ENCODE measurements around the gene ENDOD1.
A peak's percentile ranks its signal among the peaks of the same experiment; 100 is the strongest.

ENDOD1 gene

GRCh38 chr11:95145430-95146060 is 55.9 kb downstream of the ENDOD1 start:
- no peak for DNase-seq

- DNase-seq = no peak
These were observed 57.8 kb downstream of the ENDOD1 start for GRCh38 chr11:95147364-95147905.

- DNase-seq = no peak
These were observed 58.8 kb downstream of the ENDOD1 start for GRCh38 chr11:95148406-95148805.

DNA sequence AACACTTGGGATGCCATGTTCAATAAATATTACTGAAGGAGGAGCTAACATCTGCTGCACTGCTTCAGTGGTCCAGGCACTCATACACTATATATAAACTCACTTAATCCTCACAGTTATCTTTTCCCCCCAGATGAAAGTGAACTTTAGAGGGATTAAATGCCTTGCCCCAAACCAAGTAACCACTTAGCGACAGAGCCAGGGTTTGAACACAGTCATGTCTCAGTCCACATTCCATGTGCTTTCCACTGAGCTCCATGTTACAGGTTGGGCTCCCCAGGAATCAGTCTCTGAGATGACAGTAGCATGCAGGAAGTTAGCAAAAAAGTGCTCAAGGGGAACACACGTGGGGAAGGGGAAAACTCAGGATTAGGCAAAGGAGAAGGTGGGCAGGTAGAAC is 59.3 kb downstream of the ENDOD1 start:
- no peak for DNase-seq

DNA sequence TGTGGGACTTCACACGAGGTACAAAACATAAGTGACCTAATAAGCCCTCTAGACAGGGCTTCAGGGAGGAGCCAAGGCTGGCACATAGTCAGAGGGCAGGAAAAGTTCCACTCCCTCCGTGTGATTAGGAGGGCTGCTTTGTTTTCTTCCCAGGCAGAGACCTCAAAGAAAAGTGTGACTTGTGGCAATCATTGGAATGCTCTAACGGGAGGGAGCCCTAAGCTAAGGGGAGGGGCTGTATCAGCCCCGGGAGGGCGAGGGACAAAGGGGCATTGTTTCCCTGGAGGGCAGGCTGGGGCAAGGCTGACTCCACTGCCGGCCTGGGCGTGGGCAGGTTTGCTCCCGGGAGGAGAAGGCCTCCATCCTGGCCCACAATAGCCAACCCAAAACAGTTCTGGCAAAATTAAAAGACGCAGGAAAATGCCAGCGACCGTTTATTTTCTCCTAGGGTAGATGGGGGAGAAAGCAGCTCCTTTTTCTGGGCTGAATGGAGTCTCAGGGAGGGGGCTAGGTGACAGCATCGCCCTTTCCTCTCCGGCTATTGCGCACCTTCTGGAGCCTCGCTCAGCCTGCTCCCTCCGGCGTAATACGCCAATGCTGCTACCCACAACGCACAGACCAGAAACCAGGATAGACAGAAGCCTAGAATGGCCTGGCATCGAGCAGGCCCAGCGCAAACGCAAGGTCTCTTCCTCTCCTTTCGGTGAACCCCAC is 60.2 kb downstream of the ENDOD1 start:
- DNase-seq = no peak

DNA sequence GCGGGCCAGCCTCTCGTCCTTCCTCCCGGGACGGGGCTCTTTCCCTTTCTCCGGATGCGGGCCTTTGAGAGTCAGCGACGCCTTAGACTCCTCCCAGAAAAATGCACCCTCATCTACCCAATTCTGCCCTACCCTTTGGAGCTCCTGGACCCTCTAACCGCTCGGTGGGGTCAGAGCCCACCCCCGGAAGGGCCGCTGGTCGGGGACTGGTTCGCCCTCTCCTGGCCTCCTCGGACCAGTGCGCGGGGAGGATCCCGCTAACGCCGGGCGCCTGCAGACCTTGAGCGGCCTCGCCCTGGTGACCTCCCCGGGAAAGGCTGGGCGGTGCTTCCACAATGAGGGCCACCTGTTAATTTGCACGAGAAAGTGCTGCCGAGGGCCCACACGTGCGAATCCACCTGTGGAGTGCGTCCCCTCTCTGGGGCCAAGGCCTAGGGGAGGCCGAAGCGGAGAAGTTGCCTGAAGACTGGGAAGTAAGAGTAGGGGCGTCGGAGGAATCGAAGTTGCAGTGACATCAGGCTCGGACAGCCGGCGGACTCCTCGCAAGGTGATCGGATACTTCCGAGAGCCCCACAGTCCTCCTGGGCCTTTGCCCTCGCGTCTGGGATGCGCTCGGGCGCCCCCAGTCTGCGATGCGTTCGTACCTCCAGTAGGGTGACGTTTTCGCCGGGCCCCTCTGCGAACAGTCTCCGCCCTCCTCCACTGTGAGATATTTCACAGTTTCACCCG is 61.5 kb downstream of the ENDOD1 start:
- peak; percentile 92 to 94 for DNase-seq

DNA sequence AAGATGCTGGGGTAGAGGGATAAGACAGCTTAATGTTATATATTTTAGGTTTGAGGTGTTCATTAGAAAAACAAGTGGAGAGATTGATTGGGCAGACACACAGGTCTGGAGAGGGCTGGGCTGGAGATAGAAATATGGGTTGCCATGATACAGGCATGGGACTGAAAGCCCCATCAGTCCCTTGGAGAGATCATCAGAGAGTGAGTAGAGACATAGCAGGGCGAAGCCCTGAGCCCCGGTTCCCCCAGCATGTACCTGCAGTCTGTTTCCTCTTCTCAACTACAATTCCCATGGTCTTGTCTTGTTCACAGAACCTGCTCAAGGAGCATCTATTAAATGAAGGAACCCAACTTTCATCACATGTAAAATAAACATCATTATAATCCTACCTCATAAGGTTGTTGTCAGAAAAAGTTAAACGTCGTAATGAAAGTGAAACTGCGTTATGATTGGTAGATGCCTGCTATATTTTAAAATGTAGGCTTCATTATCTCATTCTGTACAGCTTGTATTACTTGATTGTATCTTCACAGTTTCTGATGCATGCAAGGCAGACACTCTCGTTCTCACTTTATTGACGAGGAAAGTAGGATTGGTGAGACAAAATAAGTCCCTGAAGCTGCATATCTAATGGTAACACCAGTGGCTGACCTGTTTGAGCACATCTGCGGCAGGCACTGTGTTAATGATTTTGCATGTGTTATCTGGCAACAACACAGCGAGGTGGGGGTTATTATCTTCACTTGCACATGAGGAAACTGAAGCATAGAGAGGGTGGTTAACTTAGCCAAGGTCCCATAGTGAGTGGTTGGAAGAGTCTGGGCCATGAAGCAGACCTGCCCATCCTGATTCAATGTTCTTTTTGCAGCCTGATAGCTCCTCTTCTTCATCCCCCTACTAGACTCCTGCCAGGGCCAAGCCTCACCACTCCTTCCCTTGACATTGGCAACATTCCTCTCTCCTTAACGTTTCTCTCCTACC is 63.5 kb downstream of the ENDOD1 start:
- DNase-seq = peak; percentile 7 to 32

DNA sequence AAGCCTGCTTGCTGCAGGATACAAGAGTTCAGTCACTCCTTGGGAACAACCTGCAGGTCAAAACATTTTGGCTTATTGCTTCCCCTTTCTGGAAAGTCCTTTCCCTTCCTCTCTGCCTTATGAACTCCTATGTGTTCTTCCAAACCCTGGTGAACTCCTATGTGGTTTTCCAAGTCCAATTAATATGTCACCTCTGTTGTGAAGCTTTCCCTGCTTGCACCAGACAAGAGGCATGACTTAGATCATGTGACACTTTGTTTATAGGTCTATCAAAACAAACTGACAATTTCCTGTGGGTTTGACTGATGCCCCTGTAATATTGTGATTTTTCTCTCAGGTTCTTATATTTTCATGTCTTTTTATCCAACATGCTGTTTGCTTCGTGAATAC is 64.2 kb downstream of the ENDOD1 start:
- peak in 1 of 2 donors; percentile 16 for DNase-seq

GRCh38 chr11:95154514-95154913 is 64.9 kb downstream of the ENDOD1 start:
- DNase-seq = peak; percentile 71 to 78

- DNase-seq = no peak
These were observed 65.7 kb downstream of the ENDOD1 start for GRCh38 chr11:95155385-95155784.

DNA sequence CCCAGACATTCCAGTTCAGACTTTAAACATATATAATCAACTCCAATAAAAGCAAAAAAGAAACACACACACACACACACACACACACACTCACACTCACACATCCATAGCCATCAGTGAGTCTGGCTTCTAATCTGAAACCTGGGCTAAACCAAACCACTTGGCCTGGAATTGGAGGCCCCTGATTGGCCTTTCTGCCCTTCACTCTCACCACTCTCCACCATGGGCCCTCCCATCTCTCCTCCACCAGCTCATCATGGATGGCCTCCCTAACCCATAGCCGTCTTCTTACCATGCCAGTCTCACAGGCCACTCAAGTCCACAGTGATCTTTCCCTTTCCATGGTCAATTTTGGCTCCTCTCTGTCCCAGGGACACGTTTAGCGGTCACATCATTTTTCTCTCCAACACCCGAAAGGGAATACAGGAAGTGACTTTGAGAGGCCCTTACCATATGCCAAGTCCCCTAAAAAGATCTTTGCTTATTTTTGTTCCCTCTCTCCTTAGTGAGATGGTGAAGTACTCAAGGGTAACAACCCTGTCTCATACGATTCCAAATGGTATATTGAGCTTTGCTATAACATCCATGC is 66.6 kb downstream of the ENDOD1 start:
- DNase-seq = no peak

- no peak for DNase-seq
These were observed 67.4 kb downstream of the ENDOD1 start for GRCh38 chr11:95156916-95157541.

GRCh38 chr11:95157824-95158223 is 68.2 kb downstream of the ENDOD1 start:
- peak in 1 of 2 donors; percentile 12 for DNase-seq

DNA sequence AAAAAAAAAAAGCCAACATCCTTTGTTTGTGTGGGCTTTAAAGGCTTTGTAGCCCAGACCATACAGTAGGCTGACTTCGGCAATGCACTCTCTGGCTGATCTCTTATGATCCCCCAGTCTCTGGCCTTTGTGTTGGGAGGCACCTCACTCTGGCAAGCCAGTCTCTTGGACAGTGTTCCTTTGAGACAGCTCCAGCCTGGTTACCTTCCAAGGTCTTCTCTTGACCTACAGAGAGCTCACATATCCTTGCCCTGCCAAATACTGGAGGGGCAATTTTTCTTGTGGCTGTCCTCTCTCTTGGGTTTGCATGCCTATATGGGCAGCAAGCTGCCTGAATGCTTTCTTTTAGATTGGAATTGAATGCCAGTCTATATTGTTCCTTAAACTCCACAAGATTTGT is 71.6 kb downstream of the ENDOD1 start:
- DNase-seq = no peak

- no peak for DNase-seq
These were observed 73.5 kb downstream of the ENDOD1 start for GRCh38 chr11:95163106-95163505.

GRCh38 chr11:95165638-95166037 is 76.0 kb downstream of the ENDOD1 start:
- no peak for DNase-seq

- DNase-seq = no peak
These were observed 77.1 kb downstream of the ENDOD1 start for GRCh38 chr11:95166781-95167180.

DNA sequence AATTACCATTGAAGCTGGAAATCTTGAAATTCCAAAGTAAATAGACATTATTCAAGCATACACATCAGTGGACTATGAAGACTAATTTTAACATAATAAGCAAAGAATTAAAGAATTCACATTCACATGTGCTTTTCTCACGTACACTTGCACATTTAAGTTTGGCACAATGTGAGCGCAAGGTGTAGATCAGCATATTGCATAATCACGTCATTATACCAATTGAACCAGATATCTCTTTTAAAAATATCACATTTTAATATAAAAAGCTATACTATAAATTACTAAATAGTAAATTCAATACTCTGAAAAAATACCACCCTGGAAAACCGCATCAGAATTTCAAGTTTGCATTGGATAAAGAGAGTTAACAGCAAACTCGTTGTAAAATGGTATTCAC is 80.6 kb downstream of the ENDOD1 start:
- DNase-seq = no peak

- DNase-seq = no peak
These were observed 86.3 kb downstream of the ENDOD1 start for GRCh38 chr11:95175818-95176380.

All from CD4-positive, alpha-beta T cell treated with Interleukin-1 beta for 1 hour (primary cell).